ENCODE measurements around the gene ESRRA. TPM values are rescaled to one million over a fixed set of nuclear protein-coding genes. Genes with fewer than 3 reads are reported as not detected.
A peak's percentile ranks its signal among the peaks of the same experiment; 100 is the strongest.

ESRRA gene
- total RNA-seq, 4 donors from 2014 or later = 192 to 471 (median 260) TPM

DNA sequence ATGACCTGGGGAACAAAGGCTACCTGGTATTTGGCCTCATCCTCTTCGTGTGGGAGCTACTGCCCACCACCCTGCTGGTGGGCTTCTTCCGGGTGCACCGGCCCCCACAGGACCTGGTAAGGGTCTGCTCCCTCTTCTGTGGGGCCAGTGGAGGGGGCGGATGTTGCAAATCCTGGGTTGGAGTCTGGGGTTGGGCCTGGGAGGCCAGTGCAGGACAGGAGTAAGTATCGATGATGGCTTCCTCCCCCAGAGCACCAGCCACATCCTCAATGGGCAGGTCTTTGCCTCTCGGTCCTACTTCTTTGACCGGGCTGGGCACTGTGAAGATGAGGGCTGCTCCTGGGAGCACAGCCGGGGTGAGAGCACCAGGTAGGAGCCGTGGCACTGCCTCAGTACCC lies 17.0 kb upstream of the ESRRA start:
- TF ChIP-seq, protein P1, sequence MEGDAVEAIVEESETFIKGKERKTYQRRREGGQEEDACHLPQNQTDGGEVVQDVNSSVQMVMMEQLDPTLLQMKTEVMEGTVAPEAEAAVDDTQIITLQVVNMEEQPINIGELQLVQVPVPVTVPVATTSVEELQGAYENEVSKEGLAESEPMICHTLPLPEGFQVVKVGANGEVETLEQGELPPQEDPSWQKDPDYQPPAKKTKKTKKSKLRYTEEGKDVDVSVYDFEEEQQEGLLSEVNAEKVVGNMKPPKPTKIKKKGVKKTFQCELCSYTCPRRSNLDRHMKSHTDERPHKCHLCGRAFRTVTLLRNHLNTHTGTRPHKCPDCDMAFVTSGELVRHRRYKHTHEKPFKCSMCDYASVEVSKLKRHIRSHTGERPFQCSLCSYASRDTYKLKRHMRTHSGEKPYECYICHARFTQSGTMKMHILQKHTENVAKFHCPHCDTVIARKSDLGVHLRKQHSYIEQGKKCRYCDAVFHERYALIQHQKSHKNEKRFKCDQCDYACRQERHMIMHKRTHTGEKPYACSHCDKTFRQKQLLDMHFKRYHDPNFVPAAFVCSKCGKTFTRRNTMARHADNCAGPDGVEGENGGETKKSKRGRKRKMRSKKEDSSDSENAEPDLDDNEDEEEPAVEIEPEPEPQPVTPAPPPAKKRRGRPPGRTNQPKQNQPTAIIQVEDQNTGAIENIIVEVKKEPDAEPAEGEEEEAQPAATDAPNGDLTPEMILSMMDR (IDR thresholded peaks at IDR 0.05 in 4 of 5, conservative IDR thresholded peaks at IDR 0.05 in 1 of 5) = no peak
- TF ChIP-seq POLR2A (IDR thresholded peaks at IDR 0.05) = no peak
- H3K36me3 ChIP-seq = no peaks in the 10 kb centered on the region
- intact Hi-C loops (cut with DNase I; ENCODE audit: low total_unique reads) = no loop called here
- H3K27me3 ChIP-seq = peaks cover 12 to 24% (median 23%) of the 10 kb centered on the region in 3 donors
- no peak overlapping the region for H3K4me3 ChIP-seq
- H3K9me3 ChIP-seq = no peaks in the 10 kb centered on the region
- in situ Hi-C loops (cut with MboI; ENCODE audit: low sequenced_read_pairs in 4 of 4) = no loop called here
- H3K27ac ChIP-seq = no peak overlapping the region
- DNase-seq = no peak
- H3K4me1 ChIP-seq = peaks cover 19 to 28% of the 10 kb centered on the region in 2 donors
- ATAC-seq = no peak

GRCh38 chr11:64289002-64289564 lies 16.2 kb upstream of the ESRRA start:
- DNase-seq = no peak

GRCh38 chr11:64290352-64291261 lies 14.7 kb upstream of the ESRRA start:
- no peak for TF ChIP-seq POLR2A (IDR thresholded peaks at IDR 0.05)
- TF ChIP-seq, protein P1 (IDR thresholded peaks at IDR 0.05 in 4 of 5, conservative IDR thresholded peaks at IDR 0.05 in 1 of 5) = no peak
- in situ Hi-C loops (cut with MboI; ENCODE audit: low sequenced_read_pairs in 4 of 4) (no loop called here), intact Hi-C loops (cut with DNase I; ENCODE audit: low total_unique reads) (no loop called here)
- Histone ChIP-seq H3K9me3 (no peaks in the 10 kb centered on the region), H3K4me3 (no peak overlapping the region), H3K27ac (no peak overlapping the region), H3K27me3 (peaks cover 34 to 46% (median 42%) of the 10 kb centered on the region in 3 donors), H3K36me3 (no peaks in the 10 kb centered on the region), H3K4me1 (peaks cover 11 to 18% of the 10 kb centered on the region in 2 donors)
- ATAC-seq (no peak), DNase-seq (no peak)

More at GRCh38 chr11:64289002-64289564, 16.2 kb upstream of the ESRRA start:
- H3K36me3 ChIP-seq = no peaks in the 10 kb centered on the region
- peaks cover 20 to 31% (median 29%) of the 10 kb centered on the region in 3 donors for H3K27me3 ChIP-seq
- ATAC-seq = no peak
- TF ChIP-seq POLR2A (IDR thresholded peaks at IDR 0.05) = no peak
- TF ChIP-seq, protein P1 (IDR thresholded peaks at IDR 0.05 in 4 of 5, conservative IDR thresholded peaks at IDR 0.05 in 1 of 5) = no peak
- intact Hi-C loops (cut with DNase I; ENCODE audit: low total_unique reads) (no loop called here), in situ Hi-C loops (cut with MboI; ENCODE audit: low sequenced_read_pairs in 4 of 4) (no loop called here)
- no peak overlapping the region for H3K27ac ChIP-seq
- no peak overlapping the region for H3K4me3 ChIP-seq
- no peaks in the 10 kb centered on the region for H3K9me3 ChIP-seq
- H3K4me1 ChIP-seq = peaks cover 12 to 21% of the 10 kb centered on the region in 2 donors

DNA sequence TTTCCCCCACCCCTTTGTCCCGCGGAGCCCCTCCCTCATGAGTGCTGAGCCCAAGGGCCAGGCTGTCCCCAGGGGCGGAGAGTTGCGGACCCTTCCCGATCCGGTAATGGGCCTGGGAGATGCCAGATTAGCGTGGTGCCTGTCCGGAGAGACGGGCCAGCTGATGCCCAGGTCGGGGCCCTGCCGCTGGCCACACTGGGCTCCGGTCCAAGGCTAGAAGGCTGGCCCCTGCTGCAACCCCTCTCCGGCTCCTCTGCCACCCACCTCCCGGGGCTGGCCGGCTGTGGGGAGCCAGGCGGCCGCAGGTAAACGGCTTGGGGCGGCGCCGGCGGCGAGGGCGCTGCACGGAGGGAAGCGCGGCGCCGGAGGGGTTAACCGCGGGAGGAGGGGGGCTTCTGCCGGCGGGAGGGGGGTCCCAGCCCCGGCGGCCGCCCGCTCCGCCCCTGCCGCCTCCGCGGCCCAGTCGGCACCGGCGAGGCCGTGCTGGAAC lies 14.0 kb upstream of the ESRRA start, which contains the start of gene KCNK4:
TSS of gene KCNK4 (plus strand) at position 41 of the 490 bp plus-strand sequence. CDS start 1,717 bp downstream, outside the sequence.
- Histone ChIP-seq H3K27ac (no peak within 1 kb of the TSS), H3K27me3 (peaks cover 35 to 50% (median 46%) of the 10 kb centered on the region in 3 donors), H3K36me3 (no peaks in the 10 kb centered on the region), H3K9me3 (no peaks in the 10 kb centered on the region), H3K4me3 (peak within 1 kb of the TSS; percentile 30 to 38 (median 35)), H3K4me1 (peaks cover 7 to 13% of the 10 kb centered on the region in 2 donors)
- in situ Hi-C loops (cut with MboI; ENCODE audit: low sequenced_read_pairs in 4 of 4) (no loop called here), intact Hi-C loops (cut with DNase I; ENCODE audit: low total_unique reads) (no loop called here)
- TF ChIP-seq, protein P1 (IDR thresholded peaks at IDR 0.05 in 4 of 5, conservative IDR thresholded peaks at IDR 0.05 in 1 of 5) = no peak
- no peak for TF ChIP-seq POLR2A (IDR thresholded peaks at IDR 0.05)
- ATAC-seq = no peak
- DNase-seq = no peak

Data from gastrocnemius medialis (tissue), 4 donors.